ENCODE results near the gene RPL39L. TPM values are rescaled to one million over a fixed set of nuclear protein-coding genes. Genes with fewer than 3 reads are reported as not detected.
"Not testable (repeated sequence)": the region's sequence is repeated elsewhere in the genome, so short reads cannot be mapped to it uniquely, and the experiment has no call there.

RPL39L gene
- total RNA-seq: 1.5 TPM

DNA sequence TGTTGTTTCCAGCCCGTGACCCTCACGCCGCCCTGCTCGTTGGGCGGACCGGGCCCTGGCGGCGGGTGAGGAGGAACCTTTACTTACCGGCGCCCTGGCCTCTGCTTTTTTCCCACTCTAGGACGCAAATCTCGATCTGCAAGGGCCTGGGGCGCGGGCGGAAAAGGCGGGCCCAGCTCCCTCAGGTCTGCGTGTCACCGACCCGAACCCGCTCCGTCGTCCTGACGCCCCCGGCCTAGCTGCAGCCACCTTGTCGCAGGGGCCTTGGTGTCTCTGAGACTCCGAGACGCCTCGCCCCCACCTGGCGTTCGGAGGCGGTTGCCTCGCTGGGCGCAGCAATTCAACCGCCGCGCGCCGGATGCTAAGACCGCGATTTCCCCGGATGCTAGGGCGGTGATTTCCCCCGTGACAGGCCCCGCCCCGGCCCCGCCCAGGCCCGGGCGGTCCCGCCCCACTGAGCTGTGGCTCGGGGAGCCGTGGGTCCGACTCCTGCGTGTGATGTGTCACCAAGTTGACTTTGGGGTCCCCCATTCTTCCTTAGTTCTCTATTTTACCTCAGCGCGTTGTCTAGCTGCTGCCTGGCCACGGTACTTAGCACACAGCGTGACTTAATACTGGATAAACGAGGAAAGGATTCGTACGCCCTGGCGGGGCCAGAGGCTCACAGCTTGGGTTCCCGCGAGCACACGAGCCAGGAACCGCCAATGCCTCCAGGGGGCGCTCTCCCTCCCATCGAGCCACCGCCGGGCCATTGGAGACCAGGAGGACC, at the start of gene RPL39L:
Gene RPL39L, minus strand, starts transcription at position 371 of the 769 bp plus-strand sequence. CDS start 18,196 bp downstream, outside the sequence.
- ATAC-seq (peak; percentile 96), DNase-seq (ENCODE audit: low spot score) (peak; percentile 73)

DNA sequence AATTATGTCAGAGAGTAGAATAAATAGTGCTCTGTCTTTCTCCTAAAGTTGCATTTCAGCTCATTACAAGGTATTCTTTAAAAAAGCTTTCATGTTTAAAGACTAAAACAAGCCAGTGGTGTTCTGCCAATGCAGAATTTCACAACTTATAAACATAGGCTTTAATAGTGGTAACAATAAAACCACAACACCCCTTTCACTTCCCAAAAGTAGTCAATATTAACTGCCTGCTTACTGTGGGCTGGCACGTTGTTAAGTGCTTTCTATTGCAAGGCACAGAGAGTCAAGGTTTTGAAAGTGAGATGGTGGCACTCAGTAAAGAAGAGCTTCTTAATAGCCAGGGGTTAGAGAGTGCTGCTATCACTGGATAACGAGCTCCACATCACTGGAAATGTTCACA, 49.6 kb upstream of the RPL39L start:
- ATAC-seq: no peak
- DNase-seq (ENCODE audit: low spot score): no peak

DNA sequence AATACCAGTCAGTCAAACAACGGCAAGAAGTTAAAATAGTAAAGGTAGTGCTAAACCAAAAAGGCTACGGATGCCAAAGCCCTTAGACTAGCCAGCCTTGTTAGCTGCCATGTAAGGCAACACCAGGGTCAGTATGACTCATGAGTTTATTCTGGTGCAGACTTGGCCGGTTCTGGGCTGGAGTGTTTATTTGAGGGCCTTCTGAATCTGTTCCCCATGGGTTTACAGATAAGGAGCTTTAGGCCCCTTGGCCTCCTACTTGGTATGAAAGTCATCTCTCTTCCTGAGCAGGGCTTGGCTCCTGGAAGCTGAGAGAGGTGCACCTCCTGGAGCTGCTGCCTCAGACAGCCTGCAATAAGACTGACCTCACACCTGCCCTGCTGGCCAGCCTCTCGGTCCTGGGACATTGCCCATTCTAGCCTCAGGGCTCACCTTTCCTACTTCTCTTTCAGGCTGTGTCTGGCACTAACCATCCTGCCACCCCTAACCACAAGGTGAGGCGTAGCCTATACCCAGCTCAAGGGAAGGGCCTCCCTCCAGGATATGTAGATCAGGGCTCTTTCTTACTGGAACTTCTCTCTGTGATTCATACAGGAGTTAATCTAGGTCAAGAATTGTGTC, 47.6 kb upstream of the RPL39L start:
- peak; percentile 26 for ATAC-seq
- no peak for DNase-seq (ENCODE audit: low spot score)

DNA sequence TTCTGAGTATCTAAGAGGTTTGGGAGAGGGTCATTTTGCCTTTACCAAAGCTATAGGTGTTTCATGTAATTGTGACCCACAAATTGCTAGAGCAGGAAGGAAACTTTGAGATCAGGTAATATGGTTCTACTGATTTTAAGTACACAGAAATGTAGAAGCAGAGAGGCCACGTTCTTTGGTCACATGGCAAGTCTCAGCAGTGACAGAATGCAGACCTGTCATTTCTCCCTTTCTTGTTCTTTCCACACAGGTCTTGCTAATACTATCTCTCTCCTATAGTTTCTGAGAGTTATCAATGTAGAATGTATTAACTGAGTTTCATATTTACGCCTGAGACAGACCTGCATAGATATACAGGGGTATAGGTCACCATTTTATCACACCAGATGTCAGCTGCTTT, 47.1 kb upstream of the RPL39L start:
- DNase-seq (ENCODE audit: low spot score) (no peak), ATAC-seq (no peak)

DNA sequence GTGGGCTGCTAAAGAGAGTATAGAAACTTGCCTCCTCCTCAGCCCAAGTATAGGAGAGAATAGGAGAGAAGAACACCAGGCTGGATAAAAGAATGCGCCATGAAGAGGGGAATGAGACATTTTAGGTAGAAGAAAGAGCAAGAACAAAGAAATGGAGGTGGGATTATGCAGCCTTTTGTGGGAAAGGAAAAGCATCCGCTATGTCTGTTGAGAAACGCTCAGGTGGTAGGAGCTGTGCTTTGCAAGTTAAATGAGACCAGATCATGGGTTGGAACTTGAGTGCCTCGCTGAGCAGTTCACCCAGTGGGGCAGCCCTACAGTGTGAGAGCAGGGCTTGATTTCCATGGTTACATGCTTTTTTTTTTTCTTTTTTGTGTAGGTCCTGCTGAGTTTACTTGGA, 46.5 kb upstream of the RPL39L start:
- ATAC-seq (no peak), DNase-seq (ENCODE audit: low spot score) (no peak)

DNA sequence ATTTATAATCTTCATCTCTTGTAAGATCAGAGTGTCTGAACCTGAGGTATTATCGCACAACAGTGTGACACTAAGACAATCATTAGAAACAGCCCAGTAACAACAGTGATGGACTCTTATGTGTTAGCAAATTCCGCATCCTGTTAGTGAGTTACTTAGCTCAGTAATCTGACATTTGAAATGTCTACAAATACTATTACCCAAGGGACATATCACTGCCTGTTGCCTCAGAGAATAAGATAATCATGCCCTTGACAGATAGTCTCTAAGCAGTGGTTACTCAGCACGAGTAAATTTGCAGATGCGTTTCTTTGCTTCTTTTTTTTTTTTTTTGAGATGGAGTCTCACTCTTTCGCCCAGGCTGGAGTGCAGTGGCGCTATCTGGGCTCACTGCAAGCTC, 44.6 kb upstream of the RPL39L start:
- ATAC-seq: no peak
- DNase-seq (ENCODE audit: low spot score): no peak

DNA sequence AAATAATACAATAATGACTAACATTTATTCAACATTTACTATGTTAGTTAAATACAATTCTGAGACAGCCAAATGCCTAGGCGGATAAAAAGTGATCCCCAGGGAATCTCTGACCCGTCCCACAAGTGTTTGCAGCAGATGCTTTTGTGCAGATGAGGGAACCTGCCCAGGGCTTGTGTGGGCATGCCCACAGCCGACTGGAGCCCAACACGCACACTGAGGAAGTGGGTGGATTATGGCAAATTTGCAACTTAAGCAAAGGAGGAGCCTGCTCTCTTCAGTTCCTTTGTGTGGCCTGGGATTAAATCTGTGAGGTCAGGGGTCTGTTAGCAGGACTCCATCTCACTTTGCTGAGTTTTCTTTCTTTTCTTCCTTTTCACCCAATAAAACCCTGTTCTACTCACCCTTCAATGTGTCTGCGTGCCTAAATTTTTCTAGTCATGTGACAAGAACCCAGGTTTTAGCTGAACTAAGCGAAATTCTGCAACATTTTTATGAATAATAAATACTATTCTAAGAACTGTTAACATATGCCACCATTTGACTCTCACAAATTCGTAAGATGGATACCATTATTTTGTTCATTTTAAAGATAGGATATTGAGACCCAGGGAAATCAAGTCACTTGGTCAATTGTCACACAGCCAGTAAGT, 44.0 kb upstream of the RPL39L start:
- ATAC-seq (no peak), DNase-seq (ENCODE audit: low spot score) (no peak)

DNA sequence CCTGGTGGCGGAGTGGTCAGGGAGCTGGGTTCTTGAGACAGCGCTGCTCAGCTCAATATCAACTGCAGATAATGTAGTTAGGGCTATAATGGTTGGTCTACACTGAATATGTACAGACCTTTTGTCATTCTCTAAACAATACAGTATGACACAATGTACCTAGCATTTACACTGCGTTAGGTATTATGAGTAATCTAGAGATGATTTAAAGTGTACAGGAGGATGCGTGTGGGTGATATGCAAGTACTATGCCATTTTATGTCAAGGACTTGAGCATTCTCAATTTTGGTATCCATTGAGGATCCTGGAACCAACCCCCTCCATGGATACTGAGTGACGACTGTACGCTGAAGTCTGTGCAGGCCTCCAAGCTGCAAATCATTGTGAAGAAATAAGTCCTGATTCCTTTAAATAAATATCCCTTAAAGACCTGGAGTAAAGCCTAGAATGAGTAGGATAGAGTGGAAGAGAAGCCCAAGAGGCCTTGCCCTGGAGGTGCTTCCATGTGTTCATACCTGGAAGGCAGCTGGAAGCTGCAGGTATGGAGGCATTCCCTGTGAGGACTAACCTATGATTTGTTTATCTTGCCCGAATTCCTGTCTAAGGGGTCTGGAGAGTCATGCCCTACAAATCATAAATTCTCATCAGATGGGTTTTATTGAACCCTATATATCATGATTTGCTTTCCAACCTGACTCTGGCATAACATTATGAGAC, 42.3 kb upstream of the RPL39L start:
- DNase-seq (ENCODE audit: low spot score) (no peak), ATAC-seq (no peak)

DNA sequence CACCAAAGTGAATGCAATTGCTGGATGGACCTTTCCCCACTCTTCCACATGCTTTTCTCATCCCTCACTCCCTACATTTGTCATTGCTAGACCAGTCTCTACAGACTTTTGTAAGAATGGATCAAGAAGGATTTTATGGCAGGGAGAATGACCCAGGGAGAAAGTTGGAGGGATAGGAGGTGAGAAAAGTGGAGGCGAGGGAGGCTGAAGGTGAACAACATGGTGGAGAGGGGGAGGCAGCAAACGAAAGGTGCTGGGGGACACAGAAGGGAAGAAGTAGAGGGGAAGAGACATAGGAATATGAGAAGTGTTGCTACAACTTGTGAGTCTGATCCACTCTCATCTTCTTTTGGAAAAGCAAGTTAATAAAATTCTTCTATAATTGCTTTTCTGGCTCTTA, 33.6 kb upstream of the RPL39L start:
- no peak for DNase-seq (ENCODE audit: low spot score)

DNA sequence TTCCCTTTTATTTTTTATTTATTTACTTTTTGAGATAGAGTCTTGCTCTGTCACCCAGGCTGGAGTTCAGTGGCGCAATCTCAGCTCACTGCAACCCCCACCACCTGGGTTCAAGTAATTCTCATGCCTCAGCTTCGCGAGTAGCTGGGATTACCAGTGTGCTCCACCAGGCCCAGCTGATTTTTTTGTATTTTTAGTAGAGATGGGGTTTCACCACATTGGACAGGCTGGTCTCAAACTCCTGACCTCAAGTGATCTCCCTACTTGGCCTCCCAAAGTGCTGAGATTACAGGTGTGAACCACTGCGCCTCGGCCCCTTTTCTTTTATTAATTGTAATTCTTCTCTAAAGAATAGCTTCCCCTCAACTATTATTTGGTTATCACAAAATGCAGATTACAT, 31.6 kb upstream of the RPL39L start:
- ATAC-seq; DNase-seq (ENCODE audit: low spot score): not testable (repeated sequence)

More for the DNA sequence above, 33.6 kb upstream of the RPL39L start:
- no peak for ATAC-seq

DNA sequence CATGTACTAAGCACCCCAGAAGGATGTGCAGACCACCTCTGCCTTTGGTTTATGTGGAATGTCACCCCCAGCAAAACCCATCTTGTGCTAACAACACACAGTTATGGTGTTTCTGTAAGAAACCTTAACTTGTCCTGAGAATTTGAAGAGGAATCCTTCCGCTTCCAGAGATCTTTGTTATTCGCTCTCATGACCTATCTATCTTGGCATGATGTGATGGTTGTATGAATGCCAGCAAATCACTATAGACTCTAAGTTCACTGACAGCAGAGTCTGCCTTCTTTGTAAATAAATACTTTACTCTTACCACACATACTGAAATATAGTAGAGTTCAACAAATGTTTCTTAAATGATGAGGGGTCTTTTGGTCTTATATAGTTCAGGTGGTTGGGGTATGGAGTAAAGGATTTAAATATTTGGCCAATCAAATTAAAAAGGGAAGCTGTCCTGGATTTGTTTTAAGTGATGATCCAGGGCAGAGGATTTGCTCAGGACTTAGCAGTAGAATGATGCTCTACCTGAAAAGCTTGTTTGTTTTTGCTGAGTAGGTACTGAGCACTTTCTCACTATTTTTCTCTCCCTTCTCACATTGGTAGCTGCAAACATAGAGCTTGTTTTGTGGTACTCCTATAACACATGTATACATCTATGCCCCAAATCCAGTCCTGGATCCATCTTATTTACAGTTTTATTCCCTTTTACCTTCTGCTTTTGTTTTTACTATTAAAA, 30.1 kb upstream of the RPL39L start:
- ATAC-seq (peak; percentile 23), DNase-seq (ENCODE audit: low spot score) (no peak)

DNA sequence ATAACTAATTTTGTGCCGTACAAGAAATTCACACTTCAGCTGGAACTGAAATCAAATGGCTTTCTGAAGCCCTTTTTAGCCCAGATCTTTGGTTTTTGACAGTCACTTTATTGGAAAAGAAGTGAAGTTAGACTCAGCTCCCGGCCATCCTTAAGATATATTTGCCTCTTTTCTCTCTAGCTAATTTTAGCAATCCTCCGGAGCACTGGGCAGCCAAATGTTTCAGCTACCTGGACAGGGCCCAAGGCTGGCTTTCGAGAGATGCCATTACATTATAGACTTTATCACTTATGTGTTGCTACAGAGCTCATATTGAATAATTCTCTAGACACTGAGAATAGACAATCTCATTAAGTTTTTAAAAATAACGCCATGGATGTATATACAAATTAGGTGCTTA, 28.5 kb upstream of the RPL39L start:
- no peak for DNase-seq (ENCODE audit: low spot score)
- ATAC-seq: no peak

DNA sequence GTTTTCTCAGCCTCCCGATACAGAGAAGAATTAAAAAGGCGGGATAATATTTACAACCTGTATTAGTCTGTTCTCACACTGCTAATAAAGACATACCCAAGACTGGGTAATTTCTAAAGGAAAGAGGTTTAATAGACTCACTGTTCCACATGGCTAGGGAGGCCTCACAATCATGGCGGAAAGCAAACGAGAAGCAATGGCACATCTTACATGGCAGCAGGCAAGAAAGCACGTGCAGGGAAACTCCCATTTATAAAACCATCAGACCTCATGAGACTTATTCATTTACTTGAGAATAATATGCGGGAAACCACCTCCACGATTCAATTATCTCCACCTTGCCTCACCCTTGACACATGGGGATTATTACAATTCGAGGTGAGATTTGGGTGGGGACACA, 27.5 kb upstream of the RPL39L start:
- ATAC-seq (no peak), DNase-seq (ENCODE audit: low spot score) (no peak)

DNA sequence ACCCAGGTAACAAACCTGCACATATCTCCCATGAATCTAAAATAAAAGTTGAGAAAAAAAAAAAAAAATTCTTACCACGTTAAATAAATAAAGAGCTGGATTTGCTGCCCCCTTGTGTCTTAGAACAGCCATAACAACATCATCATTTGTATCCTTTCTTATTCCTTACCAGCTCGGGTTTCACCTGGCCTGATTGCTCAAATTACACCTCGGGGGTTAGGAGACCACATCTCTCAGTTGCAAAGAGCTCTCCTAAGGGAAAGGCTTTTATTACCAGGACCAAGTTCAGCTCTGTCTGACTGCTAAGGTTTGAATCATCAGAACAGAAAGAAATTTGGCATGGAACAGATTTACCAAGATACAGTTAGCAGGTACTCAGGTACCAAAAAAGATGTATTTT, 25.8 kb upstream of the RPL39L start:
- ATAC-seq: peak; percentile 92
- no peak for DNase-seq (ENCODE audit: low spot score)

DNA sequence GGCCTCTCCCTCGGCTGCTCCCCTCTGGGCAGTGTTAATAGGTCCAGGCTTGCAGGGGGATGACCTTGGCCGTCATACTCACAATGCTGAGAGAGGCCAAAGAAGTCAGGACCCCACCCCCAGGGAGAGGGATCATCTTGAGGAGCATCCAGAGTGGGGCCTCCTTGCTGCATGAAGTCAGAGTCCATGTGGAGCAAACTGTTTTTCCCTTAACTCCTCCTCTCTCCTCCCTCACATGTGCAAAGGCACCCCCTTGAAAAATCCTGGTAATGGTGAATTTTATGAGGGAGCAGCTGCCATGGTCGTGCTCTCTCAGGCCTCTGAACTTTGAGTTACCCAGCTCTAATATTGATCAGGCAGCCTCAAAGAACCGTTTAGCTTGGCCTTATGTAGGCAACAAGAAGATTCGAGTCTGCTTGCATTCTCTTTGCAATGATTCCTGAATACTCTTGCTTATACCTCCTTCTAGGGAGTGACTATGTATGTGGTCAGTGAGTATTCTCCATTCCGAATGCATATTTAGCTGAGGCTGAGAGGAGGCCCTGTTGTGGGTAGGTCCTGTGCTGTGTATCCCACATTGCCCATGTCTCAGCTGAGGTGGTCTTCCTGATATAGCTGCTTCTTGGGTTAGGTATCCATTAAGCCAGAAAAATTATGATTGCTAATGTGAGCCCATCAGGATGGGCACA, 23.1 kb upstream of the RPL39L start:
- DNase-seq (ENCODE audit: low spot score) (no peak), ATAC-seq (no peak)

DNA sequence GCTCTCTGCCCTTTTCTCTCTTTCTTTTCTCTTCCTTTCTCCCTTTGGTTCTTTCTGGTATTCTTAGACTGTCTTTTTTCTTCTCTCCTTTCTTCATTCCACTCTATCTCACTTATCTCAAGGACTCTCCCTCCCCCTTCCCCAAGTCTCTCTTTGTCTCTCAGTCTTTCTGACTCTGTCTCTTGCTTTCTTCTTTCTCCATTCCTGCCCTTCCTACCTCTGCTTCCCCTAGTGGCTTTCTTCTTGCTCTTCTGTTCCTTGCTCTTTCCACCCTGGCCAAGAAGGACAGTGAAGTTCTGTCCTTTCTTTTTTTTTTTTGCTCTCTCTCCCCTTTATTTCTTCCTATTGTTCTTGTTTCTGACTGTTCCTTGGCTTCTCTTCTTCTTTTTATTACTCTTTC, 22.3 kb upstream of the RPL39L start:
- DNase-seq (ENCODE audit: low spot score): no peak
- ATAC-seq: no peak

DNA sequence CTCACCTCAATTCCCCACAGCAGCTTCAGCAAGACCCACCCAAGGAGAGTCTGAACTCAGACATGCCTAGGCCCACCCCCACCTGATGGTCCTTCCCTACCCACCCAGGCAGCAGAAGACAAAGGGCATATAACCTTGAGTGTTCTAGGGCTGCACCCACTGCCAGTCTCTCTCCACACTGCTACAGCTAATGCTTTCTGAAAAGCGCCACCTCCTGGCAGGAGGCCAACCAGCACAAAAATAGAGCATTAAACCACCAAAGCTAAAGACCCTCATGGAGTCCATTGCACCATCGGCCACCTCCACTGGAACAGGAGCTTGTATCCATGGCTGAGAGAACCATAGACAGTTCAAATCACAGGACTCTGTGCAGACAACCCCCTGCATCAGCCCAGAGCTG, 11.3 kb upstream of the RPL39L start:
- no peak for ATAC-seq
- DNase-seq (ENCODE audit: low spot score): no peak

DNA sequence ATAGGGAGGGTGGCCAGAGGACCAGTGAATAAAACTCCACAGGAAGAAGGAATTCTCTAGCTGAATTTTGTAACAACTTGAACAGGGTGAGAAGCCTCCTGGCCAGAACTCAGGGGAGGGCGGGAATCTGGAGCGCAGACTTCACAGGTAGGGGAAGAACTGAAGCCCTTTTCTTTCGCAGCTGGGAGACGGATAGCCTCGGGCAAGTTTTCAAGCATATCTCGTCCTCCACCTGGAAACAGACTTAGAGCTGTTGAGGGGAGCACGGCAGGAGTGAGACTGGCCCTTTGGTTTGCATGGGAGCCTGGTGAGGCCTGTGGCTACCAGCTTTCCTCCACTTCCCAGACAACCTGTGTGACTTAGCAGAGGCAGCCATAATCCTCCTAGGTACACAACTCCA, 10.9 kb upstream of the RPL39L start:
- ATAC-seq (no peak), DNase-seq (ENCODE audit: low spot score) (no peak)

DNA sequence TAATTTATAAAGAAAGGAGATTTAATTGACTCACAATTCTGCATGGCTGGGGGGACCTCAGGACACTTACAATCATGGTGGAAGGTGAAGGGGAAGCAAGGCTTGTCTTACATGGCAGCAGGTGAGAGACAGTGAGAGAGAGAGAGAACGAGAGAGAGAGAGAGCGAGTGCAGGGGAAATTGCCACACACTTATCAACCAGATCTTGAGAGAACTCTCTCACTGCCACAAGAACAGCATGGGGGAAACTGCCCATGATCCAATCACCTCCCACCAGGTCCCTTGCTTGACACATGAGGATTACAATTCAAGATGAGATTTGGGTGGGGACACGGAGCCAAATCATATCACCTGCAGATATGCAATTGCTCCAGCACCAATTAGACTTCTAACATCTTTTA, 7.1 kb upstream of the RPL39L start:
- DNase-seq (ENCODE audit: low spot score) (no peak), ATAC-seq (no peak)

DNA sequence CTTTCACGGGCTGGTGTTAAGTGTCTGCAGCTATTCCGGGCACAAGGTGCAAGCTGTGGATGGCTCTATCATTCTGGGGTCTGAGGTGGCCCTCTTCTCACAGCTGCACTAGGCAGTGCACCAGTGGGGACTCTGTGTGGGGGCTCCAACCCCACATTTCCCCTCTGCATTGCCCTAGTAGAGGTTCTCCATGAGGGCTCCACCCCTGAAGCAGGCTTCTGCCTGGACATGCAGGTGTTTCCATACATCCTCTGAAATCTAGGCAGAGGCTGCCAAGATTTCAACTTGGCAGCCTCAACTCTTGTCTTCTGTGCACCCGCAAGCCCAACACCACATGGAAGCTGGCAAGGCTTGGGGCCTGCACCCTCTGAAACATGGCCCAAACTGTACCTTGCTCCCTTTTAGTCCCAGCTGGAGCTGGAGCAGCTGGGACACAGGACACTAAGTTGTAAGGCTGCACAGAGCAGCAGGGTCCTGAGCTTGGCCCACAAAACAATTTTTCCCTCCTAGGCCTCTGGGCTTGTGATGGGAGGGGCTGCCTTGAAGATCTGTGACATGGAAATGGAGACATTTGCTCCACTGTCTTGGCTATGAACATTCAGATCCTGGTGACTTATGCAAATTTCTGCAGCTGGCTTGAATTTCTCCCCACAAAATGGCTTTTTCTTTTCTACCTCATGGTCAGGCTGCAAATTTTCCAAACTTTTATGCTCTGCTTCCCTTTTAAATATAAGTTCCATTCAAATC, 6.0 kb upstream of the RPL39L start:
- DNase-seq (ENCODE audit: low spot score): no peak
- ATAC-seq: no peak
